ENCODE data around the gene TEX30. TPM values are rescaled to one million over a fixed set of nuclear protein-coding genes. Genes with fewer than 3 reads are reported as not detected.

The TEX30 gene
- total RNA-seq, 1 donor from 2014 or later = 13.6 TPM

Other genes with a start within 250 kb of the TEX30 start
- gene TPP2, start 176.8 kb downstream of the TEX30 start, total RNA-seq = 60.0 TPM
- gene METTL21C, start 78.7 kb downstream of the TEX30 start, total RNA-seq = 8.9 TPM
- gene POGLUT2, start 25.2 kb upstream of the TEX30 start, total RNA-seq = 24.6 TPM
- 47.9 TPM for gene BIVM, start 25.3 kb upstream of the TEX30 start, total RNA-seq
- gene ERCC5, start 72.2 kb upstream of the TEX30 start, total RNA-seq = 61.3 TPM

Measured in tongue (tissue), 1 donor.